RWPE2 (cell line): Measurements from ENCODE around the gene COL4A2.

Experiments used
- ATAC-seq: fragments of 200-7000 bp; cut with Tn5 transposase; 3 replicates; pipeline ENCODE4 v1.9.1; 2021; ENCODE audit warnings: low read depth
- DNase-seq: peaks from one replicate; pipeline ENCODE4 v3.0.0-alpha.2; 2020; ENCODE audit warnings: low spot score
- H3K27ac ChIP-seq: fragments of 450-650 bp; 2 replicates; pipeline ENCODE4 v1.5.1; 2017; ENCODE audit warnings: mild to moderate bottlenecking; ENCODE audit not compliant: poor library complexity, severe bottlenecking
- H3K27me3 ChIP-seq: fragments of 250-450 bp; sonication (Bioruptor Pico); 2 replicates; pipeline ENCODE4 v1.5.1; 2021; ENCODE audit warnings: mild to moderate bottlenecking, moderate library complexity; ENCODE audit not compliant: insufficient read depth, poor library complexity, severe bottlenecking
- H3K36me3 ChIP-seq: fragments of 250-450 bp; sonication (Bioruptor Pico); 2 replicates; pipeline ENCODE4 v1.5.1; 2020; ENCODE audit warnings: low read depth, mild to moderate bottlenecking, moderate library complexity
- H3K4me1 ChIP-seq: fragments of 250-450 bp; sonication (Bioruptor Pico); 2 replicates; pipeline ENCODE4 v1.5.1; 2021; ENCODE audit warnings: mild to moderate bottlenecking, moderate library complexity; ENCODE audit not compliant: insufficient read depth, poor library complexity, severe bottlenecking
- H3K4me3 ChIP-seq: fragments of 250-450 bp; sonication (Bioruptor Pico); 2 replicates; pipeline ENCODE4 v1.5.1; 2021; ENCODE audit warnings: mild to moderate bottlenecking, moderate library complexity; ENCODE audit not compliant: severe bottlenecking
- H3K9me3 ChIP-seq: fragments of 250-450 bp; sonication (Bioruptor Pico); 2 replicates; pipeline ENCODE4 v1.5.1; 2021; ENCODE audit warnings: mild to moderate bottlenecking, moderate library complexity; ENCODE audit not compliant: severe bottlenecking
- CTCF ChIP-seq: fragments of 450-650 bp; IDR thresholded peaks from one replicate; pipeline ENCODE4 v1.5.1; 2017; ENCODE audit warnings: mild to moderate bottlenecking, moderate library complexity; ENCODE audit not compliant: poor library complexity, severe bottlenecking

COL4A2 gene

DNA sequence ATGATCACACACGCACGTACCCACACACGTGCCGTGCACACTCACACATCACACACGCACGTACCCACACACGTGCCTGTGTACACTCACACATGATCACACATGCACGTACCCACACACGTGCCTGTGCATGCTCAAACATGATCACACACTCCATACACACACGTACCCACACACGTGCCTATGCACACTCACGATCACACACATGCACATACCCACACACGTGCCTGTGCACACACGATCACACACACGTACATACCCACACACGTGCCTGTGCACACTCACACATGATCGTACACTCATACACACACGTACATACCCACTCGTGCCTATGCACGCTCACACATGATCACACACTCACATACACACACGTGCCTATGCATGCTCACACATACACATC lies 167.6 kb downstream of the COL4A2 start:
- Histone ChIP-seq H3K36me3 (peaks cover 79% of the 10 kb centered on the region), H3K27me3 (no peaks in the 10 kb centered on the region), H3K27ac (no peak overlapping the region), H3K4me1 (no peaks in the 10 kb centered on the region), H3K9me3 (no peaks in the 10 kb centered on the region), H3K4me3 (no peak overlapping the region)
- DNase-seq = no peak
- no peak for ATAC-seq
- no peak for TF ChIP-seq CTCF

- Histone ChIP-seq H3K36me3 (peaks cover 78% of the 10 kb centered on the region), H3K9me3 (no peaks in the 10 kb centered on the region), H3K27ac (no peak overlapping the region), H3K4me1 (no peaks in the 10 kb centered on the region), H3K4me3 (no peak overlapping the region), H3K27me3 (no peaks in the 10 kb centered on the region)
- no peak for DNase-seq
- no peak for TF ChIP-seq CTCF
- ATAC-seq = no peak
These were observed 168.0 kb downstream of the COL4A2 start for GRCh38 chr13:110475117-110475516.

DNA sequence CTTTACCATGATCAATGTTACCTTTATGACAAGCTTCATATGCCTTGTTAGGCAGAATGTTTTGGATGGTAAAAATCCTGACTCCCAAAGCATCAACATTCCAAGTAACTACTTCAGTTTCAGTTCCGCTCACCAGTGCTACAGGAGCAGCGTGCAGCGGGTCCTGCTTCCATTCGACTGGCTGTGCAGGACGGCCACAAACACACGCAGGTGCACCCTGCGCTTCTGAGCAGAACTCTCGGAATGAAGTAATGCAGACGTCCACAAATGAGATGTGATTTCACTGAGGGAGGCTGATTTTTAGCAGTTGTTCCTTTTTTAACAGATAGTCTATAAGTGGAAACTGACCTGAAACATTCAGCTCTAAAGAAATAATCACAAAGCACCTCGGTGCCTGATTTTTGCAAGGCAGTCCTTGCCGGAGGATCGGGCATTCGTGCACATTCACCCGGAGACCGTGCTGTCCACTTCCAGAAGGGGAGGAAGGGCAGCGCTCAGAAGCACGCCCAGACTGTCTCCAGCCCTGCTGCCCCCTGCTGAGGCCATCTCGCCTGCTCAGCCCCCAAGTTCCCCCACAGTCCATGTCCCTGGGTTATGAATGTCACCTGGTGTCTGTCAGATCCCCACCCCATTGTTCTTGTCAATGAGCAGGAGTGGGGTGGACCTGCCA lies 168.6 kb downstream of the COL4A2 start:
- H3K4me3 ChIP-seq = no peak overlapping the region
- no peaks in the 10 kb centered on the region for H3K4me1 ChIP-seq
- H3K36me3 ChIP-seq = peaks cover 78% of the 10 kb centered on the region
- no peak overlapping the region for H3K27ac ChIP-seq
- H3K27me3 ChIP-seq = no peaks in the 10 kb centered on the region
- TF ChIP-seq CTCF = no peak
- ATAC-seq = no peak
- no peak for DNase-seq
- no peaks in the 10 kb centered on the region for H3K9me3 ChIP-seq

GRCh38 chr13:110476220-110476617 lies 169.1 kb downstream of the COL4A2 start:
- Histone ChIP-seq H3K4me3 (no peak overlapping the region), H3K9me3 (no peaks in the 10 kb centered on the region), H3K27ac (no peak overlapping the region), H3K4me1 (no peaks in the 10 kb centered on the region), H3K27me3 (no peaks in the 10 kb centered on the region), H3K36me3 (peaks cover 72% of the 10 kb centered on the region)
- DNase-seq = no peak
- TF ChIP-seq CTCF = no peak
- no peak for ATAC-seq

- Histone ChIP-seq H3K4me1 (no peaks in the 10 kb centered on the region), H3K27me3 (no peaks in the 10 kb centered on the region), H3K4me3 (no peak overlapping the region), H3K9me3 (no peaks in the 10 kb centered on the region), H3K36me3 (peaks cover 72% of the 10 kb centered on the region), H3K27ac (no peak overlapping the region)
- no peak for TF ChIP-seq CTCF
- DNase-seq (no peak), ATAC-seq (no peak)
These were observed 170.7 kb downstream of the COL4A2 start for GRCh38 chr13:110477706-110478245.
